GM21390 (cell line): ENCODE measurements around the gene FGB.
A peak's percentile ranks its signal among the peaks of the same experiment; 100 is the strongest.
"Not testable (repeated sequence)": the region's sequence is repeated elsewhere in the genome, so short reads cannot be mapped to it uniquely, and the experiment has no call there.

ENCODE experiments used
- ATAC-seq: cut with Tn5 transposase; IDR thresholded peaks from one replicate; pipeline ENCODE4 v1.9.1; 2021; ENCODE audit not compliant: unreplicated experiment

FGB gene

GRCh38 chr4:154594343-154594742 is 31.5 kb downstream of the FGB start:
- not testable (repeated sequence) for ATAC-seq

- ATAC-seq = no peak
These were observed 33.0 kb downstream of the FGB start for GRCh38 chr4:154595807-154596206.

GRCh38 chr4:154597281-154597680 is 34.5 kb downstream of the FGB start:
- ATAC-seq = not testable (repeated sequence)

GRCh38 chr4:154597798-154598774 is 35.3 kb downstream of the FGB start:
- ATAC-seq = no peak

GRCh38 chr4:154602404-154603020 is 39.7 kb downstream of the FGB start:
- ATAC-seq = no peak

GRCh38 chr4:154603033-154603943 is 40.5 kb downstream of the FGB start:
- ATAC-seq = no peak

GRCh38 chr4:154604696-154605200 is 41.9 kb downstream of the FGB start:
- no peak for ATAC-seq

- ATAC-seq = no peak
These were observed 44.2 kb downstream of the FGB start for GRCh38 chr4:154606728-154607723.

- ATAC-seq = no peak
These were observed 45.8 kb downstream of the FGB start for GRCh38 chr4:154608361-154609252.

- ATAC-seq = no peak
These were observed 46.7 kb downstream of the FGB start for GRCh38 chr4:154609532-154609931.

GRCh38 chr4:154610582-154610981 is 47.8 kb downstream of the FGB start:
- no peak for ATAC-seq

GRCh38 chr4:154611833-154612232 is 49.0 kb downstream of the FGB start:
- no peak for ATAC-seq

GRCh38 chr4:154612472-154613414 is 49.9 kb downstream of the FGB start, which contains the start of gene FGG:
Gene FGG (minus strand): TSS chr4:154612656. CDS start chr4:154612609, 47 bp downstream.
- ATAC-seq = no peak

- no peak for ATAC-seq
These were observed 51.5 kb downstream of the FGB start for GRCh38 chr4:154614306-154614705.

- no peak for ATAC-seq
These were observed 52.4 kb downstream of the FGB start for GRCh38 chr4:154615211-154615610.

GRCh38 chr4:154616287-154616686 is 53.5 kb downstream of the FGB start:
- ATAC-seq = peak; percentile 1

GRCh38 chr4:154616731-154617130 is 53.9 kb downstream of the FGB start:
- ATAC-seq = peak; percentile 97
